H1 (cell line): ENCODE results near the gene GUCA1A. TPM values are rescaled to one million over a fixed set of nuclear protein-coding genes. Genes with fewer than 3 reads are reported as not detected.

Experiments used
- CBX8 ChIP-seq: fragments of 300-800, 300-1000 bp; sonication (generic); IDR thresholded peaks from 2 replicates; pipeline ENCODE4 v1.7.1; 2016; ENCODE audit warnings: low read depth, low read length, borderline replicate concordance
- CHD7 ChIP-seq: fragments of 300-600 bp; sonication (generic); IDR thresholded peaks from 2 replicates; pipeline ENCODE4 v1.7.1; 2012; ENCODE audit warnings: low read length, moderate library complexity, mild to moderate bottlenecking, inconsistent platforms; ENCODE audit not compliant: insufficient replicate concordance
- CTBP2 ChIP-seq: IDR thresholded peaks from 2 replicates; pipeline ENCODE4 v1.7.0; 2011; ENCODE audit warnings: borderline replicate concordance, mild to moderate bottlenecking, moderate library complexity, mixed read lengths, low read length; ENCODE audit not compliant: insufficient read depth, insufficient read length
- KDM4A ChIP-seq: IDR thresholded peaks from one replicate; pipeline ENCODE4 v1.7.1; 2012; ENCODE audit warnings: low read depth, mild to moderate bottlenecking, moderate library complexity, low read length, inconsistent platforms; ENCODE audit not compliant: severe bottlenecking
- SP1 ChIP-seq: IDR thresholded peaks from 2 replicates; pipeline ENCODE4 v1.6.1; 2011; ENCODE audit warnings: low read depth, low read length
- TAF7 ChIP-seq: optimal IDR thresholded peaks from 2 replicates; pipeline ENCODE3; 2011; ENCODE audit warnings: low read depth, mild to moderate bottlenecking, inconsistent platforms, low read length, moderate library complexity, borderline replicate concordance
- ZNF274 ChIP-seq: IDR thresholded peaks from 2 replicates; pipeline ENCODE4 v1.7.0; 2012; ENCODE audit warnings: low read length, borderline replicate concordance; ENCODE audit errors: extremely low read depth
- polyA plus RNA-seq, 7 experiments: library from polyadenylated mRNA; depleted of rRNA in 3 of 7; stranded (reverse) in 5 of 7; unstranded in 2 of 7; fragments of >200 nt in 5 of 7; fragments of 200-250 nt in 2 of 7; gene quantifications; 1 replicate in 5 of 7; 2 replicates in 1 of 7; 4 replicates in 1 of 7; pipeline versions ENCODE4 v1.2.1 to v1.2.3, GENCODE V29; 2011 to 2013; ENCODE audit warnings: missing spikeins in 2 of 7, mixed read lengths in 2 of 7
- total RNA-seq: library from RNA; stranded (reverse); fragmentation: NEBNext Ultra II Directional; extraction: Animal tissue kit (Norgen Biotek cat#: 25700); gene quantifications from 2 replicates; pipeline ENCODE4 v1.2.1, GENCODE V29; 2021

Gene GUCA1A
- total and polyA plus RNA-seq, 2 of the 8 experiments (the other 6 are each of a cell fraction or from before 2014, with no cell fraction given), result 4.6 to 24.6 TPM

- TF ChIP-seq ZNF274 (no peak), SP1 (no peak), CBX8 (no peak), CTBP2 (no peak), CHD7 (no peak), KDM4A (no peak), TAF7 (no peak)
Measured at GRCh38 chr6:42194056-42194455, 20.9 kb downstream of the GUCA1A start (continued).
